K562 (cell line): ENCODE results near the gene RACK1. TPM values are rescaled to one million over a fixed set of nuclear protein-coding genes. Genes with fewer than 3 reads are reported as not detected.

Experiments used
- AFF1 ChIP-seq, 2 experiments: fragments of 450-650 bp; IDR thresholded peaks; 2 replicates each; pipeline ENCODE4 v1.6.1; 2018; ENCODE audit warnings: mild to moderate bottlenecking in 2 of 2, low read depth in 1 of 2; ENCODE audit not compliant: partially characterized antibody in 2 of 2
- E2F6 ChIP-seq, 2 experiments: IDR thresholded peaks; 2 replicates each; pipeline ENCODE4 v1.6.1; 2011; ENCODE audit warnings: borderline replicate concordance in 1 of 2, control low read depth in 1 of 2, low read depth in 1 of 2, low read length in 1 of 2, mild to moderate bottlenecking in 1 of 2, mixed read lengths in 1 of 2, moderate library complexity in 1 of 2; ENCODE audit not compliant: insufficient read depth in 1 of 2, insufficient read length in 1 of 2, poor library complexity in 1 of 2, severe bottlenecking in 1 of 2; ENCODE audit errors: extremely low read depth in 1 of 2
- IRF2 ChIP-seq: sonication (generic); formaldehyde crosslinking; IDR thresholded peaks from 2 replicates; pipeline ENCODE4 v1.8.1; 2022; ENCODE audit warnings: mild to moderate bottlenecking, missing genetic modification reagents
- RUNX1 ChIP-seq: sonication (generic); IDR thresholded peaks from 2 replicates; pipeline ENCODE4 v1.6.1; 2016; ENCODE audit warnings: antibody characterized with exemption, low read depth
- TEAD2 ChIP-seq: fragments of 450-650 bp; IDR thresholded peaks from 2 replicates; pipeline ENCODE4 v1.6.1; 2016; ENCODE audit warnings: missing genetic modification characterization, control low read depth, missing compliant biosample characterization
- THAP7 ChIP-seq: fragments of 250-450 bp; sonication (Bioruptor Pico); IDR thresholded peaks from 2 replicates; pipeline ENCODE4 v1.5.0; 2021
- ZBTB49 ChIP-seq: sonication (generic); formaldehyde crosslinking; IDR thresholded peaks from 2 replicates; pipeline ENCODE4 v1.8.0; 2022; ENCODE audit warnings: missing genetic modification reagents, mild to moderate bottlenecking, borderline replicate concordance
- ZNF318 ChIP-seq, 2 experiments: fragments of 450-650 bp; IDR thresholded peaks; 2 replicates each; pipeline ENCODE4 v1.6.1; 2016; ENCODE audit warnings: mild to moderate bottlenecking in 2 of 2, borderline replicate concordance in 1 of 2, low read depth in 1 of 2, moderate library complexity in 1 of 2
- polyA plus RNA-seq, 8 experiments: library from polyadenylated mRNA; depleted of rRNA in 4 of 8; stranded (reverse) in 5 of 8; unstranded in 3 of 8; fragments of >200 nt; fragmentation: Nextera tagmentation in 2 of 8; fragmentation: Illumina TruSeq in 1 of 8; extraction: Ambion mirVana in 2 of 8; extraction: Trizol in 1 of 8; gene quantifications; 2 replicates each; pipeline versions ENCODE4 v1.2.1 to v1.2.3, GENCODE V29; 2011 to 2014; ENCODE audit warnings: inconsistent platforms in 1 of 8, missing spikeins in 1 of 8
- total RNA-seq, 7 experiments: library from RNA; depleted of rRNA in 6 of 7; stranded (reverse); fragments of >200 nt in 6 of 7; fragmentation: Illumina TruSeq in 2 of 7; extraction: Trizol in 2 of 7; gene quantifications; 2 replicates each; pipeline versions ENCODE4 v1.2.1 to v1.2.3, GENCODE V29; 2011 to 2021; ENCODE audit warnings: low replicate concordance in 1 of 7

Gene RACK1
- total and polyA plus RNA-seq, 9 of the 15 experiments (the other 6 are each of a cell fraction or from before 2014, with no cell fraction given), result 2,303 to 5,311 (median 3,833) TPM

- TF ChIP-seq ZNF318 (IDR thresholded peaks at IDR 0.05; ENCODE audit: borderline replicate concordance in 1 of 2, low read depth in 1 of 2) (no peak), TEAD2 (tag) (no peak), IRF2 (CRISPR knock-in tag) (no peak), AFF1 (IDR thresholded peaks at IDR 0.05; ENCODE audit: low read depth in 1 of 2, partially characterized antibody in 2 of 2) (no peak), THAP7 (CRISPR knock-in tag) (no peak), E2F6 (IDR thresholded peaks at IDR 0.05; ENCODE audit: borderline replicate concordance in 1 of 2, extremely low read depth in 1 of 2, insufficient read depth in 1 of 2, insufficient read length in 1 of 2, low read depth in 1 of 2, low read length in 1 of 2, poor library complexity in 1 of 2, severe bottlenecking in 1 of 2) (peak; percentile 78 to 86), RUNX1 (no peak), ZBTB49 (CRISPR knock-in tag) (no peak)
These were observed 39.4 kb downstream of the RACK1 start (continued) for GRCh38 chr5:181204113-181204825.
